Activated CD4-positive, CD25-positive, alpha-beta regulatory T cell treated with anti-CD3 and anti-CD28 coated beads, Interleukin-2, amount 50 U/mL, for 24 hours (primary cell): ENCODE measurements around the gene RAB31.
"Not testable (repeated sequence)": the region's sequence is repeated elsewhere in the genome, so short reads cannot be mapped to it uniquely, and the experiment has no call there.

ENCODE experiments used
- ATAC-seq, 2 donors: fragments of 150-1000 bp; cut with Tn5 transposase; one replicate each; pipeline ENCODE4 v1.10.0; 2021; ENCODE audit warnings: mild to moderate bottlenecking in 1 of 2, moderate library complexity in 1 of 2

Gene RAB31

DNA sequence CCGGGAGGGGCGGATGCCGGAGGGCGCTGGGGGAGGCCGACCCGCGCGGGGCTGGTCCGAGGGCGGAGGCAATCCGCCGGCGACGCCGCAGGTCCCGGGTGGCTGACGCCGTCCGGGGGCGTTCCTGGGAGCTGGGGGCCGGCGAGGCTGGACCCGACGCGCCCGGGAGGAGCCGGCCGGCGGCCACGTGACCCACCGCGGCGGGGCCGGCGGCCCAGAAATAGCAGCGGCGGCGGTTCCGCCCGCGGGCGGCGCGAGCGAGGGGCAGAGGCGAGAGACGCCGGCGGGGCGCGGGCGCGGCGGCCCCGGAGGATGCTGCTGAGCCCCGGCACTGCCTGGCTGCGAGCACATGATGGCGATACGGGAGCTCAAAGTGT is at the start of gene RAB31:
Gene RAB31, plus strand, starts transcription at position 245 of the 377 bp plus-strand sequence. Its CDS starts 105 bp downstream, at position 350.
- no peak for ATAC-seq

DNA sequence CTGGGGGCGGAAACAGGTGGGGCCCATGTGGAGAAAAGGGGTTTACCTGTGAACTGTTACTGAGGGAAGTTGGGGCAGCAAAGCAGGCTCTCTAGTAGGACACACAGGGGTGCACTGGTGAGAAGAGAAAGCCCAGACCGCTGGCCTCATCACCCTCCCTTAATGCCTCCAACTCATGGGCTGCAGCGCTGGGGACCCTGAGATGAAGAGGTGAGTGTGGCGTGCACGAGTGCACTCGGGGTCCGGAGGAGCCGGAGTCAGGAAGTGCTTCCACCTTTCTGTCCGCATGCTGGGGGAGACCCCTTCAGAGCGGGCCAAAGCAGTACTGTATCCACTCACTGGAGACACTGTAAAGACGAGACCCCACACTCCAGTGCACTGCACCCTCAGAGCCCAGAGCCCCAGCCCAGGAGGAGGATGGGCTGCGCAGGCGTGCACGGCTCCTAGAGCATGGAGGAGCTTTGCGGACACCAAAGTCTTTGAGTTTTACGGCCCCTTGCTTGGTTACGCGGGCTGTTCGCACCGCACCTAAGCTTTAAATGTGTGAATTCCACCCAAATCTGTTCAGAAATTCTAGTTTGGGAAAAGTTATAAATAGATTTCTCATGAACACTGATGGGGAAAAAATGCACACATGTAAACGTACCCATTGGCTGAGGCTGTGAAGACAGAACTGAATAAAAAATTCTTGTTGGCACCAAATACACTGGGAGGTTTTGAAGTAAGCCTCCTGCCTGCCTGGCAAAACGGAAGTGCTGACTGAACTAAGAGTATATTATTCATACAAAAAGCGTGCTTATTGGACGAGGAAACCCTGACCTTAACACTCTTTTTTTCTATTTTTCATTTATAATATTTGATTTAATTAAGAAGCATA is 48.4 kb upstream of the RAB31 start:
- no peak for ATAC-seq

DNA sequence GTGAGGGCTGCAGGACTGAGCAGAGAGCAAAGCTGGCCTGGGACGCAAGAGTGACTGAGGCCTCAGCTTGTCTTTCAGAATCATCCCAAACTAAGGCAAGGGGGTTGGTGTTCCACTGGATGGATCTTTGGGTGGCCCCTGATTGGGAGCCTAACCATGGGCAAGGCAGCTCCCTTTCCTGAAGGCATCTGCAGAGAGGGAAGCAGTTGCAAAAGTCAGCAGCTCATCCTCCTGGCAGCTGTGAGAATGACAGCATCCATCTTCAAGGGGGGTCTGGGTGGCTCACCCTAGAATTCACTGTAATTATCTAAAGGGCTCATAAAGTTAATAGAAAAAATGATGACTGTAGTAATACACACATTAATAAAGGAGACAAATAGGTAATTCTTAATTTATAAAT is 46.5 kb upstream of the RAB31 start:
- no peak for ATAC-seq

DNA sequence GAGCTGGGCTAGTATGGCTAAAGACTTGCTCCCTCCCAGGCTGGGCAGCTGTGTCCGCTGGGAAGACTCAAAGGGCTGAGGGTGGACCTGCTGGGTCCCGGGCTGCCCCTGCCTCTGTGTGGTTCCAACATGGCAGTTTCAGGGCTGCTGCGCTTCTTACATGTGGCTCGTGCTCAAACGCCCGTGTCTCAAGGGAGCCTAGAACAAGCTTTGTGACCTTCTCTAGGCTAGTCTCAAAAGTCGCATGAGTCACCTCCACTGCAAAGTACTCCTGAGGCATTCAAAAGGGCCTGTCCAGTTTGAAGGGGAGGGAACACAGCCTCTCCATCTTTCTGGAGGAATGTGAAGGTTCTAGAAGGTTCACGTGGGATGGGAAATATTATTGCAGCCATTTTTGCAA is 44.7 kb upstream of the RAB31 start:
- ATAC-seq, result no peak

- ATAC-seq, result no peak
Measured at GRCh38 chr18:9665314-9665713, 42.8 kb upstream of the RAB31 start.

GRCh38 chr18:9666548-9666947 is 41.6 kb upstream of the RAB31 start:
- no peak for ATAC-seq

DNA sequence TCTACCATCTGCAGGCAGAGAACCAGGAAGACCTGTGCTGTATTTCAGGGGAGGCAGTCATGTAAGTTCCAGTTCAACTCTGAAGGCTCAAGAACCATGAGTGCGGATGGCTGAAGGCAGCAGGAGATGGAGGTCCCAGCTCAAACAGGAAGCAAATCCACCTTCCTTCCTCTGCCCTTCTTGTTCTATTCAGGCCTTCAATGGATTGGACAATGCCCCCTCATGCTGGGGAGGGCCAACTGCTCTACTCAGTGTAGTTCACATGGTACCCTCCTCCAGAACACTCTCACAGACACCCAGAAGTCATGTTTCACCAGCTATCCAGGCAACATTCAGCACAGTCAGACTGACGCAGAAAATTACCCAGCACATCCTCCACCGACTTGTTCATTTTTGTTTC is 39.1 kb upstream of the RAB31 start:
- no peak for ATAC-seq

DNA sequence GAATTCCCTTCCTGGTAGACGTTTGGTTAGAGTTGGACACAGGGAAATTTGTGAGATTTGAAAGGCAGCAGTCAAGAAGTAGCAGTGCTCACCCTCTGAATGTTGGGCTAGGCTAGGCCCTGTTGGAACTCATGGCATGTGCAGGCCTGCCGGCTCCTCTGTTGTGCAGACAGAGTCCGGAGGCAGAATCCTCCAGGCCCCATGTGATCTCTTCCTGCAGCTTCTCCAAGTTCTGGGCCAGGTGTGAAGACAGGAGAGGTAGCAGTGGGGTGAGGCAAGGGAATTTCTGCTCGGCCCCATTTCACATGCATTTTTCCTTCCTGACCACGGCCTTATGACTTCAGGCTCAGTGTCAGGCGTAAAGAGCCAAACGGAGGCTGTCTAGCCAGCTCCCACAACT is 36.9 kb upstream of the RAB31 start:
- no peak for ATAC-seq

DNA sequence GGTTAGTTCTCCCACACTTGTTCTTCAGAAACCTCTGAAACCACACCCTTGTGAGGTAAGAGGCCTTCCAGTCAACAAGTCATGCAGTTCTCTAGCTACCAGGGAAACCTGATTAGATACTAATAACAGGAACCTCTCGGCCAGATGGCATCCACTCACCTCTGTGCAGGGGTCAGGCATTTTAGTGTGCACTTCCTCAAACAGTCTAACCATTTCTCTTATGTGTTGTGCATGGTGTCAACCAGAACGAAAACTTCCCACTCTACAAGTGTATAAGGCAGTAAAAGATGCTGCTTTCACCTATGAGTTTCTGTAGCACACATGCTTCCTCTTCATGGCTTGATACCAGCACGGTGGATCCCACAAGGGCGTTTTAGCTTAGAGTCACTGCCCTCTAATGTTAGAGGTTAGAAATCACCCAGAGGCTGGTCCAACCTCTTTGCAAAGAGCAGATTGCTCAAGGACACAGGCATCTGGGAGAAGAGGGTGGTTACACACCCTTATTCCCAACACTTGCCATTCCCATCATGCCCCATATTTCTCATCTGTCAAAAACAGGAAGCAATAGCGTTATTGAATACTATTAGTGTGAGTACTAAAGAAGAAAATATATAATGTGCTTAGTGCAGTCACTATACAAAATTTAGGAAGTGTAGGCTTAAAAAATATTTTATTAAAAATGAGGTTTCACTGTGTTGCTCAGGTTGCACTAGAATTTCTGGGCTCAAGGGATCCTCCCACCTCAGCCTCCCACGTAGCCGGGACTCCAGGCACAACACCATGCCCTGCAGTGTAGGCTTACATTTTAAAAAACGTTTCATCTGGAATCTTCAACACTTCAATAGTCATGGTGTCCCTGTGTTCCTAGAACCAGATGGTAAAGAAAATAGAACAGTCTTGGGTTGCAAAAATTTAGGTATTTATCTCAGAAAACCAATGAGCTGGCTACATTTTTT is 34.5 kb upstream of the RAB31 start:
- ATAC-seq, result peak; percentile 84 to 89

- ATAC-seq, result not testable (repeated sequence)
Measured at GRCh38 chr18:9678216-9678615, 29.9 kb upstream of the RAB31 start.

DNA sequence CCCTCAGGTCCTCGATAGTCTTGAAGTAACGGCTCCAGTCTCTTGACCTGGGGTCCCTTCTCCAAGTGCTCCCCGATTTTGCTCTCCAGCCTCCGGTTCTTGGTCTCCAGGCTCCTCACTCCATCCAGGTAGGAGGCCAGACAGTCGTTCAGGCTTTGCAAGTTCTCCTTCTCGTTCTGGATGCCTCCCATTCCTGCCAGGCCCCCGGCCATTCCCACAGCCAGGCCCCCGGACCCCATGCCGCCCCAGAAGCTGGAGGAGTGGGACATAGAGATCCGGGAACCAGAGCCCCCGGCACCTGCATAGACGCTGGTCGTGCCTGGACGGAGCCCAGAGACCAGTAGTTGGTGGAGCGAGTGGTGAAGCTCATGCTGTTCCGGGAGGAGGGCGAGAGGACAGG is 29.0 kb upstream of the RAB31 start:
- ATAC-seq, result no peak

GRCh38 chr18:9681217-9681616 is 26.9 kb upstream of the RAB31 start:
- ATAC-seq, result no peak

- ATAC-seq, result no peak
Measured at GRCh38 chr18:9682572-9682971, 25.5 kb upstream of the RAB31 start.

- no peak for ATAC-seq
Measured at GRCh38 chr18:9683418-9684396, 24.4 kb upstream of the RAB31 start.

DNA sequence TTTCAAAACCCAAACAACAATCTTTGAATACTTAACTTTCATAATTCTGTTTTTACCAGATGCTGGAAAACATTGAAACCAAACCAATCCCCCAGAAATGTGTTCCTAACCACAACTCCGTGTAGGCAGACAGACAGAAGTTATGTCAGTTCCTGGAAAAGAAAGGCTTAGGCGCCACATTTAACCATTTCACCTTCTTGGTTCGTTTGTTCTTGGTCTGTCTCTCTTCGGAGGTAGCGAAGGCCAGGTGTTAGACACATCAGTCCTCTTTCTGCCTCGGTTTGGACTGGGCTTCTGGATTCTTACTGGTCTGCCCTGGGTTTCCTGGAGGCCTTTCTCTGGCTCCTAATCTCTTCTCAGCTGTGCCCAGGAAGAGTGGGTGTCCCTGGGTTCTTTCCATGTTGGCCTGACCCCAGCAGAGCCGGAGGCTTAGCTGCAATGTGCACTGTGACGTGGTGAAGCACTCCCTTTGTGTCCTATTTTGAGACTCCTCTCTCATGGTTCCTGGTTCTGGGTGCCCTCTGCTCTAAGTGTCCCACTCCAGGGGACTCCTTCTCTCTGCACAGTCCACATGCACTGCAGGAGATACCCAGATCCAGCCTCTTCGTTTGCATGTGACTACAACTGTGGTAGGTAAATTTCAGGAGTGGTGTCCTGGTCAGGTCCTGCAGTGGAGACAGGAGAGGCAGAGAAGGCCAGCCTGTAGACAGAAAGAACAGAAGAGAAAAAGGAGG is 23.1 kb upstream of the RAB31 start:
- no peak for ATAC-seq

DNA sequence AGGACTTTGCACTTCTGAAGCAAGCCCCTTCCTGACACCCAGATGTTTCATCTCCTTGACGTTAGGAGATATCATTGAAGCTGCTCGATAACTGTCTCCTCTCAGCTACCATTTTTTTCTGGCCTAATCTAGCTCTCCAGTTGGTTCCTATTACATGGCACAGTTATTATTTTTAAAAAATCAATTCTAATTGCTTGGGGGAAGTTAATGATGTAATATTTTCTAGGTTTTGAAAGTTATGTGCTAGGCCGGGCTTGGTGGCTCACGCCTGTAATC is 22.5 kb upstream of the RAB31 start:
- ATAC-seq, result no peak

- no peak for ATAC-seq
Measured at GRCh38 chr18:9688036-9688741, 19.9 kb upstream of the RAB31 start.

DNA sequence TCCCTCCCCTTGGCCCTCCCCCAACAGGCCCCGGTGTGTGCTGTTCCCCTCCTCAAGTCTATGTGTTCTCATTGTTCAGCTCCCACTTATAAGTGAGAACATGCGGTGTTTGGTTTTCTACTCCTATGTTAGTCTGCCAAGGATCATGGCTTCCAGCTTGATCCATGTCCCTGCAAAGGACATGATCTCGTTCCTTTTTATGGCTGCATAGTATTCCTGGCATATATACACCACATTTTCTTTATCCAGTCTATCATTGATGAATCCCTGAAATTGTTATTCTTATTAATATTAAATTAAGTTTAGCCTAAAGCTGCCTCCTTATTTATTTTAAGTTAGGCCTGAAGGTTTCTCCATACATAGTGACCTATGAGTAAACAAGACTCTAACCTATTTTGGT is 18.8 kb upstream of the RAB31 start:
- ATAC-seq, result no peak

GRCh38 chr18:9690418-9691188 is 17.5 kb upstream of the RAB31 start:
- ATAC-seq, result no peak

DNA sequence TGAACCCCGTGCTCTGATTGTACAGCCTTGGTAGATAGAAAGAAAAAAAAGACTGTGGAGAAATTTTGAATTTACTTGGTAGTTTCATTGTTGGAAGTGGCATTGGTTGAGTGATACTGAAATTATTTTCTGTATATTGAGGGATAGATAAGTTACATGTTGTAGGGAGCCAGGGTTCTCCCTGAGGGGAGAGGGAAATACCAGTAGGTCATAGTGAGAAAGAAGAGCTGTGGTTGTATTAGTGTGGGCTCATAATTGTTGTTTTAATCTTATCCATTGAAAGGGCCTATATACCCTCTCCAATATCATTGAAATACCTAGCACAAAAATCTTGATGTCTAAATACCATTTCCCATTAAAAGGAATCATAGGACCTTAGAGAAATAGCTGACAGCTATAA is 16.9 kb upstream of the RAB31 start:
- no peak for ATAC-seq

DNA sequence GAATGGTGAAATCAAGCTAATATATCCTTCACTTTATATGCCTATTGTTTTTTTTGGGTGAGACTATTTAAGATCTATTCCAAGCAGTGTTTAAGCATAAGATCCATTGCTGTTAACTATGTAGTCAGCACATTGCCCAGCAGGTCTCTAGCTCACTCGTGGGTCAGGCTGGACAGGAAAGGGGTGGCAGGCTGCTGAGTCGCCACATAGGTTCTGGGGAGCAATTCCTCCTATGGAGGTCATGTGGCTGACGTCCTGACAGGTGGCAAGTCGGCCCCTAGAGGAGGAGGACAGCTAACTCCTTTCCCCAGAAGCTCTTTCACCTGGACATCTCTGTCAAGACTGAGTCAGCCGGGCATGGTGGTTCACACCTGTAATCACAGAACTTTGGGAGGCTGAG is 13.9 kb upstream of the RAB31 start:
- no peak for ATAC-seq
